ENCODE results near the gene COL5A1.

The COL5A1 gene

DNA sequence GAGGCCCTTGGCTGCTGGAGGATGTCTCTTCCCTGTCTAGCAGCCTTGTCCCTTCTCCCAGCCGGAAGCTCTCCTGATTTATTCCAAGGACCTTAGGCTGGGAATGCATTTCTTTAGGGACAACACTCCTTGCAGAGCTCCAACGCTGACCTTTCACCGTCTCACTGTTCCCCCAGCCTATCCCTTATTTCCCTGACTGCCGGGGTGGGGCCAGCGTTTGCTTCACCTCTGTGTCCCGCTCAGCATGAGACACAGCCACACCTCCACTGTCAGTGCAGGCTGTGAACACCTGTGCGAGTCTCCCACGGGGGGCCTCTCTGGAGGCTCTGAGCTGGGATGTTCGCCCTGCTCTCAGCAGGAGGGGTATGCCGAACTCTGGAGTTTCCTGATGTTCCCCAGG, 132.8 kb downstream of the COL5A1 start:
- DNase-seq, result no peak

DNA sequence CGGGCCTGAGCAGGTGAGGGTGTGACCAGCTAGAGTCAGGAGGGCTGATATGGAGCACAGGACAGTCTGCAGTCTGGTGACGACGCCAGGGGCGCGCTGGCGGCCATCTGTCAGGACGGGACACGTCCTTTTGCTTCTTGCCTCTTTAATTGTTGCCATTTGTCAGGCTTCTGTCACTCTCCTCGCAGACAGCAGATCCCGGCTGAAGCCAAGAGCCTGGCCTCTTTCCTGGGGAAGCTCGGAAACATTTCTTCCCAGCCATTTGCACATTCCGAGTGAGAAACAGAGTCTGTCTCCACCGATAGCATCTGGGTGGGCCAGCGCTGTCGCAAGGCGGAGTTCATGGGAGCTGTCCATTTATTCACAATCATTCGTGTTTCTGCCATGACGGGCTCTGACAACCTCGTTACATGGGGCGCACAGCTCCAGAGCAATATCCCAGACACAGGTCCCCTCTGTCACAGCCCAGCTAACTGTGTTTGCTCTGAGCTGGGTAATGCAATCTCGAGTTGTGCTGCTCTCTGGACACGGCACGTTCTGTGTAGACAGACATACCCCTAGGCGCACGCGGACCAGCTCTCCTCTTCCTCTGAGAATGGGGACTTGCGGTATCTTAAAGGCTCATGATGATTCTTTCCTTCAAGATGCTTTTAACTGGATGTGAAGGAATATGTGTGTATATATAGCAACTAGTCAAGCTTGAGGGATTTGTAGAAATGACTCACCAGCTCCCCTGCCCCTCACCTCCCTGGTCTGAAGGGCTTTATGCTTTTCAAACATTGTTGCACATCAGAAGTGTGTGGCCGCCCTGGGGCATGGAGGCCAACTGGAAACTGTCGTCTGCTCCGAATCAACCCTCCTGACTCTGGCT, 133.7 kb downstream of the COL5A1 start:
- DNase-seq, result no peak

DNA sequence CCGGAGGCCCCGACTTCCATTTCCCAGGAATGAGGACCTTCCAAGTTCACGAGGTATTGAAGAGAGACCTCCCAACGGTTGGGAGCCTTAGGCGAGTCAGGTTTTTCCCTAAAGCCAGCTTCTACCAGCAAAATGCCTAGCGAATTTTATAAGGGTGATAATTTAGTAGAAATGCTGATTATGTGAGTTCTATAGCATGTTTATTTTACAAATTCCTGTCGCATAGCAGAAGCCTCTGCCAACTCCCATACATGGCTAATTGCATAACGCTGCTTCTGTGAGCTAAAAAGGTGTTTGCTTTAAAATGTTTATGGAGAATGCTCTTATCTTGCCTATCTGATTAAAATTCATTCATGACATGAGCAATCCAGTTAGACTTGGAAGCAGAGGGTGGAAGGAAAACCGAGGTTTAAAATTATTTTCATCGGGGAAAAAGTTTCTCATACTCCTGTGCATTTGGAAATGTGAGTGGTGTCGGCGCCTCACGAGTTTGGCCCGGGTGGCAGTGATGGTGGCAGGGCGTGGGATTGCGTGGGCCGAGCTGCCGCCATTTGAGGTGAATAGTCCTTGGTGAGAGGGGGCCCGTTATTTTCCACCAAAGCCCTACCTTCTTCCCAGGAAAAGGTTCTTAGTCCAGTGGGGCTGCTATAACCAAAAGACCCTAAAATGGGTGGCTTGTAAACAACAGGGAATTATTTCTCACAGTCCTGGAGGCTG, 134.6 kb downstream of the COL5A1 start:
- no peak for DNase-seq

DNA sequence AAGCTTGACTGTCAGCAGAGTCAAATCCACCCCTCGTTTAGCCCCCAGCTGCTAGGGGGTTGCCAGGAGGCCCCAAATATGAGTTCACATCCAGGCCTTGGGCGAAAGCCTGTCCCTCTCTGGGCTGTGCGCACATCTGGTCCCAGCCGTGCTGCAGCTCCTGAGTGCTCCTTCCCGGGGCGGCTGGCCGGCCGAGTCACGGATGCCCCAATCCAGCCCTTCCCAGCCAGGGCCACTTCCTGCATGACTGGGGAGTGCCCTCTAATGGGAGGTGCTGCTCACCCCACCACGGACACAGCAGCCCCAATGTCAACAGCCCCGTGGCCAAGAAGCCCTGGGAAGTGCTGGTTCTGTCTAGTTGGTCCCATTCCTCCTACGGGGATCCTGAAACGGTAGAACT, 135.6 kb downstream of the COL5A1 start:
- no peak for DNase-seq

DNA sequence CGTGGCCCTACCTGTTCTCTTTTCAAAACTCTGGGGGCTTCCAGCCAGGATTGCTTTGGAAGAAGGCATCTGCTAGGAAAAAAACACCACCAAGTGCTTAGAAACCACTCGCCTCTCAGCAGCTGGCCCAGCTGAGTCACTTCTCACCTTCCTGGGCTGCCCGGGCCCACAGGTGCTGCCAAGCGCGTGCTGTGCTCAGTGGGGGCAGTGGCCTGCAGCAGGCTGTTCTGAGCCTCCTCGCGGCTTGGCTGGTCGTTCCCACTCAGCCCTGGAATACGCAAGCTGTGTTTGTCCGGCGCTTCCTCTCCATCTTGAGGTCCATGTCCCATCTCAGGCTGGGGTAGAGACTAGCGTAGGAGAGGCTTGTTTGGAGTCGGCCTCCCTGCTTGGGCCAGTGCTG, 136.6 kb downstream of the COL5A1 start:
- DNase-seq, result no peak

DNA sequence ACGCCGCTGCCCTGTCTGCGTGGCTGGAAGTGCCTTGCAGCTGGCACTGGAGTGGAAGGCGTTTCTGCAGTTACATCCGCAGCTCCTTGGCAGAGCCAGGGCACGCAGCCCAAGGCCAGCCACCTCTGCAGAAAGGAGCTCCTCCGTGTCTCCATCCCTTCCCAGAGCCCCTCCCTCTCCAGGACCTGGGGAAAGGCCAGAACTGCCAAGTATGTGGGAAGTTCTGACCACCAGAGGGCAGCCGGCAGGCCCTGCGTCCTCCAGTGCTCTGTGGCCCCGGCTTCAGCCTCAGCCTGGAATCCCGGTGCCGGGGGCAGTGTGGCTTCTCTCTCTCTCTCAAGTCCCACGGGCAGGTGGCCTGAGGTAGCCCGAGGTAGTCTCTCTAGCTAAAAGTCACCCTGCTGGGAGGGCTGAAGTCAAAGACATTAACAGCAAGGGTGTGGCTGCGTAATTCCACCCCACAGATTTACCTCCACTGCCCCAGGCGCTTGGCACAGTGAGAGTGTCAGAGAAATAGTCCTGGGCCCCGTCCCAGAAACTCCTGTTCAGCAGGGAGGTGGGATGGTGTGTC, 137.3 kb downstream of the COL5A1 start:
- DNase-seq, result no peak

DNA sequence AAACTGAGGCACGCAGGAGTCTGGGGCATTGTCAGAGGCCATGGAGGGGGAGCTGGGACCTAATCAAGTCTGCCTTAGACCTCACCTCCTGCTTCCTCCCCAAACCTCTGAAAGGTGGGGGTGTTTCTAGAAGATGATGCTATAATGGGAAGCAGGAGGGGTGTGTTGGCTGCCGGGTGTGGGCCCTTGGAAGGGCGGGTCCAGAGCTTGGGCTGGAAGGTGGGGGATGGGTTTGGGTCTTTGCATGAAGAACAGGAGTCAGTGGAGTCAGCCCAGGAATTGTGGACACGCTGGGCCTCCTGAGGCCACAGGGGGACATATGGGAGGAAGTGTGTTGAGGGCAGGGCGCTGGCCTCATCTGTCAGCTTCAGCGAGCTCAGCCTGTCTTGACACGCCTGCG, 138.0 kb downstream of the COL5A1 start:
- no peak for DNase-seq

DNA sequence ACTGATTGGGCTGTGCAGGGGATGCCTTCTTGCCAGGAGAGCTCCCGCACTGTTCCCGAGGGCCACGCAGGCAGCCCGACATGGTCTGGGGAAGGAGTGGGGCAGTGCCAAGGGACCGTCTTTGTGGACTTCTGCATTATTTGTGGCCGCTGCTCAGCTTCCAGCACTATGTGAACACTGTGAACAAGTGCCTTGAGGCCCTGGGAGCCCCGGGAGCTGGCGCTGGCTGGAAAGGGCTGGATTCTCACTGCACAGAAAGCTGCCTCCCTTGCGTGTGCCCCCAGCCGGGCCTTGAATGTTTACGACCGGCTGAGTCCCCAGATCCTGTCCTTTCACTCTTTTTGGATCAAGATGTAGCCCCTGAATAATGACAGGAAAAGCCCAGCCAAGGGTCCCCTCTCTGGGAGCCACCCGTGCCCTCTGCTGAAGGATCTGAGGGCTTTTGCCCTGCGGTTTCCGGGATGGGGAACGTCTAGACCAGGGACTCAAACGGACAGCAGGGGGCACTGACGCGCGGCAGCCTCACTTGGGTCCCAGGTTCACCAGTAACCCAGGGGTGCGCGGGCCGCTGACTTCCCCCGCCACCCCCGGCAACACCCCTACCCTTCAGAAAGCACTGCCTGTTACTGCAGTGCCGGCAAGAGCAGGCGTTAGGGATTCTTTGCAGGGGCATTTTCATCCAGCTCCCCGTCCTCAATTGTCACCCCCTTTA, 140.1 kb downstream of the COL5A1 start:
- DNase-seq, result no peak

DNA sequence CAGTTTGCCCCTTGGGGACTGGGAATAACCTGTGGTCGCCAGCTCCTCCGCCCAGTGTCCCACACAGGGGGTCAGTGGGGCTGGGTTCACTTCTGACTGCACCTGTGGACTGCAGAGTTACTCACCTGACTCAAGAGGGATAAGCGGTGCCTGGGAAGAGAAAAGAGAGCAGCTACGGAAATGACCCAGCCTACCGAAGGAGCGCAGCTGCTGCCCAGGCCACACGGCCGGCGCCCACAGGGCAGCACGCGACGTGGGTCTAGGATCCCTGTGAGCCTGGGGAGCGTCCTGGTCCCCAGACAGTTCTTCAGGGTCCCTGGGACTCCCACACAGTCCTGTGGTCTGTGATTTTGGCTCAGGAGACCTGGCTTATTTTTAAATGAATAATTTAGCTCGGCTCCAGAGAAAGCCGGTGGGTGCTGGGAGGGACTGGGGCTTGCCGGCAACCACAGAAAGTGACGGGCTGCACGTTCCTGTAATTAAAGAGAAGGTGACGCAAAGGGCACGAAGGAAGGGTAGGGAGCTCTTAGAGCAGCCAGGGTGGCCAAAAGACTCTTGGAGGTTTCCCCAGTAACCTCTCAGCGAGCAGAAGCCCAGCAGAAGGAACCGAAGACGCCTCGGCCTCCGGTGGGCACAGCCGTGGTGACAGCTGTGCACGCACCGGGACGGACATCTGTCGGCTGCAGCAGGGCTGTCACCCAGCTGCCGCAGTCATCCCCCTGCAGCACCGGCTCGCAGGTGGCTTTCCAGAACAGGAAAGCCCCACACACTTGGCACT, 141.5 kb downstream of the COL5A1 start:
- DNase-seq, result no peak

DNA sequence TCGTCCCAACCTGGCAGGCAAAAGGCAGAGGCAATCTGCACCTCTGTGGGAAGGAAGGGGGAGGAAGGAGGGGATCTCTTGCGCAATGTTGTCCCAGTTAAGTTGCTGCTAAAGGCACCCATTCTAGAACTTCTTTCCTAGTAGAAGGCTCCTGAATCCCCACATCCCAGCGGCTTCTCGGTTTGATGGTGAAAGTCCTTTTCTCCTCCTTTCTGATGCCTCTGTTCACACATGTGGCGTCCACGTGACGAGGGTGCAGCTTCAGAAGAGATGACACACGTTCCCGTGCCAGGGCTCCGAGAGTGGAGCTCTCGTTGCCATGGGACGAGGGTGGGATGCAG, 142.1 kb downstream of the COL5A1 start:
- DNase-seq, result no peak

DNA sequence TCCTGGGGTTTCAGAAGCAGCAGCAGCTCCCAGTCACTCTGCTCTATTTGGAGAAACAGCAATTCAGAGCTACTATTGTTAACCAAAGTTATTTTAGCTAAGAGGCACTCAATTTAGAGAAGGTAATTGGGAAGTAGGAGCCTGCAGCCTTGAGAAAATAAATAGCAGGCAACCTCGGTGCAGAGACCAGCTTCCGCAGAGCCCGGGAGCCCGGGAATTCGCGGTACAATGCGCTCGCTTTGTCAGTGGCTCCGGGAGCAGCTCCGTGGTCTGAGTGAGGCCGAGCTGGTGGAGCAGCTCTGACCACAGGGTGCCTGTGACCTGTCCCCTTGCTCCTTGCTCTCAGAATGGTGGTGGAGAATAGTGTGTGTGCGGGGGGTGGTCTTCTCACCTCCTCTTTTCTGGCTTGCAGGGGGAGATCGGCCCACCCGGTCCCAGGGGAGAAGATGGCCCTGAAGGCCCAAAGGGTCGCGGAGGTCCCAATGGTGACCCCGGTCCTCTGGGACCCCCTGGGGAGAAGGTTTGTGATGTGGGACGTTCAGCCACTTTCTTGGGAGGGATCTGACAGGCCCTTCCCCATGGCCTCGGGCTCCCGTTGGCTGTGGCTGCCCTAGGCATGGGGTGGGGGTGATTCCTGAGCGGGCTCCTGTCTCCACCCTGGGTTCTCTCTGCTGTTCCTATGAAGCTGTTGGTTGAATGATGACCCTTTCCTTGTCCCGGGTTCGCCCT, 143.1 kb downstream of the COL5A1 start:
- no peak for DNase-seq

DNA sequence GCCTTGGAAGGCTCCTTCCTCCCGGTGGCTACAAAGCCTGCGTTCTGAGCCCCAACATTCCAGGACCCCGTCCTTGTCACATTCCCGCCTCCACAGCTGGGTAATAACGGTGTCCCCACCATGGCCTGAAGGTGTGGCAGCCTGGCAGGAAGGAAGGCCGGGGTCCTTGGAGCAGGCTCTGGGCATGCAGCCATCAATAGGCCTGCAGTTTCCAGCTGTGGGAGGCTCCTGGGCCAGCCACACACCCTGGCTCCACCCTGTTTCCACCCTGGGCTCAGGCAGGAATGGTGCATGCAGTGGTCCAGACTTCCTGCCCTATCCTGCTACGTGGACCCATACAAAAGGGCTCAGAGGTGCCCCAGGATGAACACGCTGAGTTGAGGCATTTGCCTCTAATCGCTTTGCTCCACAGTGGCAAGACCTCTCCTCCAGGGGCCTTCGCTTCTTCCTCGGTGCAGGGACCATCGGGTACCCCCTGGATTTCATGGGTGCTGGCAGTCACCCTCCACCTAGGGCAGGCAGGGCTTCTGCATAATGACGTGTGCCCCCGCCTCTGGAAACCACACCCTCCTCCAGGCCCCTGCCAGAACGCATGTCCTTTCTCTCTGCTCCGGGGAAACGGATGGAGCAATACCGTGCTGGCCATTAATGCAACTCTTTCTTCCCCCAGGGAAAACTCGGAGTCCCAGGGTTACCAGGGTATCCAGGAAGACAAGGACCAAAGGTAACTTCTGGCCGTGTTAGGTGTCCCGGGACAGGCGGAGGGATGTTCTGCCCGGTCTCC, 143.9 kb downstream of the COL5A1 start:
- no peak for DNase-seq

DNA sequence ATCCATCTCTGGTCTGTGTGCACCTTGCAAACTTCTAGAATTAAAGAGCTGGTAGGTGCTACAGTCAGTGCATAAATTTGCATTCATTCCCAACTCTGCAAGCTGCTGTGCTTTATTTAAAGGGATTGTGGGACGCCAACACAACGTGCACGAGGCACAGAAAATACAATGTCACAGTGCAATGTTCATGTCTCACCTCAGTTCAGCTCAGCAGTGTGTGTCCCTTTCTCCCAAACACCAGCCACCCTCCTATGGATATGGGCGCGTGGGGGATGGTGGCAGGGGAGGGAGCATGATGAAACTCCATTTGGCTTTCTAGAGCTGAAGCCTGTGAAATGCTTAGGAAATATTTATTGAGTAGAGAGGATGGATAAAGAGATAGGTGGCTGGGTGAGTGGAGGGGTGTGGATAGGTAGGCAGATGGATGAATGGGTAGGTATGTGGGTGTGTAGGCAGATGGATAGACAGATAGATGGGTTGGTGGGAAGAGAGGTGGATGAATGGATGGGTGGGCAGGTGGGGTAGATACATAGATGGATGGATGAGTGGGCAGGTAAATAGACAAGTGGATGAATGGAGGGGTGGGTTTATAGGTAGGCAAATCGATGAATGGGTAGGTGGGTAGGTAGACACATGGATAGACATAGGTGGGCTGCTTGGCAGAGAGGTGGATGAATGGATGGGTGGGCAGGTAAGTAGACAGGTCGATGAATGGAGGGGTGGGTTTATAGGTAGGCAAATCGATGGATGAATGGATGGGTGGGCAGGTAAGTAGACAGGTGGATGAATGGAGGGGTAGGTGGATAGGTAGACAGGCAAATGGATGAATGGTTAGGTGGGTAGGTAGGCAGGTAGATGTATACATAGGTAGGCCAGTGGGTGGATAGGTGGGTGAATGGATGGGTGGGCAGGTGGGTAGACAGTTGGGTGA, 146.3 kb downstream of the COL5A1 start:
- DNase-seq, result no peak

DNA sequence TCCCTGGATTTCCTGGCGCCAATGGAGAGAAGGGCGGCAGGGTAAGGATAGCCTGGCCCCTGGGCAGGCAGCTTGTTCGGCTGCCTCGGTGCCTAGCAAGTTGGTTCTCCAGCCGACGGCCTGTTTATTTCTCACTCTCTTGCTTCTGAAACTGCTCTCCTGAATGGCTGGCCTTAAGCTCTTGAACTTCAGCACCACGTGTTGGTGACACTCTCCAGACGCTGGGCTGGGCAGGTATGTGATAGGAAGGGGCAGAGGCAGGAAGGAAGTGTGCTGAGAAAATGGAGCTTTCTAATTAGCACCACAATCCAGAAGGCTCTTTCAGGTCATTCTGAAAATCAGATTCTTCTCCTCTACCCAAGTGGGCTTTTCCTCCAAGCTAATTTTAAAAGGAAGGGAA, 147.6 kb downstream of the COL5A1 start:
- no peak for DNase-seq

DNA sequence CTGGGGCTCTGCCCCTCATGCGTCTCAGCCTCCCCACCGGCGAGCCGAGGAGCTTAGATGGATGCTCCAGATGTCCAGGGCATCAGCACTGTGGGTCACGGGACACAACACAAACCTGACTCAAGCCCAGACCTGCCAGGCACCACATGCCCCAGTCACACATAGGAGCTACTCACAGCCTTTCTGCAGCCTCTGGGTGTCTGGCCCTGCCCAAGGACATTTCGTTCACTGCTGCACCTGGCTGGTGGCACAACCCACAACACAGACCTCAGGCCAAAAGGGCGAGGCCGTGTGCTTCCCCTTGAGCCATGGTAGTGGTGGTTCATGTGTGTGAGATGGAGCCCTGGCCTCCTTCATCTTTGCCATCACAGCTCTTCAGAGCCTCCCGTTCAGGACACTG, 149.4 kb downstream of the COL5A1 start:
- DNase-seq, result no peak

DNA sequence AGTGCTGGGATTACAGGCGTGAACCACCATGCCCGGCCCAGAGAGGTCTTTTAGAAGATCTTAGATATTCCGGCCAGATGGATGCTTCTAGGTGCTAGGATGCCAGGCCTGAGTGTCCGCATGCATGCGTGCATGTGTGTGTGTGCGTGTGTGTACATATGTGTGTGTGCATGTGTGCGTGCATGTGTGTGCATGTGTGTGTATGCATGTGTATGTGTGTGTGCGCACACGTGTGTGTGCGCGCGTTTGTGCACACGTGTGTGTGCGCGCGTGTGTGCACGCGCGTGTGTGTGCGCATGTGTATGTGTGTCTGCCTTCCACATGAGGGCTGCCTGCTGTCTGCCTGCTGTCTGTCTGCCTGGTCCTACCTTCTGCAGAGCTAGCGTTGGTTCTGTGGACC, 151.0 kb downstream of the COL5A1 start:
- DNase-seq, result no peak

DNA sequence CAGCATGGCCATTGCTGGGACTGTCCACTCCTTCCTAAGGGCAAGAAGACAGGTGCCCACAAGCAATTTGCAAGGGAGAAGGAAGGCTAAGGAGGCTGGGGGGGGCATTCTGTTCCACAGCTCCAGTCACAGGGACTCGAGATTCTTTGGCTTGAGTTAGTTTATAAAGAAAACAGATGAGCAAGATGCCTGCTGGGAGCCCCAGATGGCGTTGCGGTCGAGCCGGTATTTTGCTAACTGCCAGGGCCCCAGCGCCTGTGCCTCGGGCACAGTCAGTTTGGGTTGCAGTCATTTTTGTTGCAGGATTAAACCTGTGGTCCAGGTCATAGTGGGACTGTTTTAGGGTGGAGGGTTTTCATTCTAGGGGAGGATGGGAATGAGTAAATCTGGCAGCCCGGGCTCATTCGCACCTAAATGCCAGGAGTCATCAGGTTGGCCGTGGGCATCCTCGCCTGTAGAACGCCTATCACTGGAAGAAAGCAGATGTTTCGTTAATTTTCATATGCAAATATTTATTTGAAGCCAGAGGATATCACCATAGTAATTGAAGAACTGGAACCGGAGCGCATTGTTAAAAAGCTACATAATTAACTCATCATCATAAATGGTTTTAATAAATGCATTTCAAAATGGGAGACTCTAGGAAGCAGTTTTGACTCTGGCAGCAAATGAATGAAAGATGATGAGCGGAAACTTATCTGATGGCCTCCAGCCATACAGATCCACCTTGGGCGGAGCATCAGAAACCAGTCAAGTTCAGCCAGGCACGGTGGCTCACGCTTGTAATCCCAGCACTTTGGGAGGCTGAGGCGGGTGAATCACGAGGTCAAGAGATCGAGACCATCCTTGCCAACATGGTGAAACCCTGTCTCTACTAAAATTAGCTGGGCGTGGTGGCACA, 151.9 kb downstream of the COL5A1 start:
- DNase-seq, result no peak

DNA sequence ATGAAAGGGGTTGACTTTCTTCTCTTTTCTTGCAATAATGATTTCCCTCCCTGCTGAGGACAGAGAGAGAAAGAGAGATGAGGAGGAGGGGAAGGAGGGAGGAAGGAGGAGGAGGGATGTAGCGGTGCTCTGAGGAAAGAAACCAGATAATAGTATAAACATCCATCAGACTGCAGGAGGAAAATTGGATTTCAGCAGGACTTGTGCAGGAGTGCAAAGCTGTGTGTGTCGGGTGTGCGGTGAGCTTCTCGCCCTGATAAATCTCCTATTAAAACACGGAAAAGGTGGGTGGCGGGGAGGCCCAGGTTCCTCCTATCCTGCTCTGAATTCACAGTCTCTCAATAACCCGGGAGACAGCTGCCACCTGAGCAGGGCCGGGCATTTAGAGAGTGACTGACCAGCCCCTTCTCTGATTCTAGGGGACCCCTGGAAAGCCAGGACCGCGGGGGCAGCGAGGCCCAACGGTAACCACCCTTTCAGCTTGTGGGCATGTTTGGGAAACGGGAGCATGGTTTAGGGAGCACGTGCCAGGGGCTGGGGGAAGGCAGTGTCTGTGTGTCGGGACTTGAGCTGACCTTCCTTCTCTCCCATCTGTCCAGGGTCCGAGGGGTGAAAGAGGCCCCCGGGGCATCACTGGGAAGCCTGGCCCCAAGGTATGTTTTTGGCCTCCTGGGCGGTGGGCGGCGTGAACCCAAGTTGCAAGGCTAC, 153.2 kb downstream of the COL5A1 start:
- no peak for DNase-seq

Measured in NCI-H510A treated with DMSO at 0.1 percent for 48 hours (cell line).